SK-N-SH (cell line): ENCODE data around the gene FAM20C. TPM values are rescaled to one million over a fixed set of nuclear protein-coding genes. Genes with fewer than 3 reads are reported as not detected.

Experiments used
- CTCF ChIA-PET: fragments of 300-600, 350-600 bp; formaldehyde crosslinking; extraction: SDS; loops from one replicate; lab custom pipeline; 2021; lab: Yijun Ruan, JAX
- POLR2A ChIA-PET: fragments of 350-600 bp; sonication (Branson Sonifier 250); formaldehyde crosslinking; extraction: SDS; loops from one replicate; lab custom pipeline; 2020; ENCODE audit warnings: antibody characterized with exemption, inconsistent platforms; lab: Yijun Ruan, JAX
- DNase-seq: peaks from one replicate; pipeline ENCODE4 v3.0.0; 2012
- H2AFZ ChIP-seq: fragments of 200-600 bp; sonication (generic); 2 replicates; pipeline ENCODE4 v1.8.1; 2016; ENCODE audit warnings: antibody characterized with exemption, mild to moderate bottlenecking, low read depth
- H3F3A ChIP-seq: fragments of 200-600 bp; sonication (generic); replicated peaks from 2 replicates; pipeline ENCODE3; 2016; ENCODE audit warnings: antibody characterized with exemption, mild to moderate bottlenecking; ENCODE audit not compliant: insufficient read depth
- H3K27ac ChIP-seq, 2 experiments: fragments of 200-500 bp in 1 of 2; fragments of 200-600 bp in 1 of 2; sonication (Bioruptor generic) in 1 of 2; sonication (generic), shearing (Covaris generic) in 1 of 2; 2 replicates each; pipeline versions ENCODE4 v1.5.1 to v1.6.1; 2014 to 2016; ENCODE audit warnings: low read depth in 2 of 2, inconsistent platforms in 1 of 2, low read length in 1 of 2, mild to moderate bottlenecking in 1 of 2, mixed read lengths in 1 of 2
- H3K27me3 ChIP-seq: fragments of 200-600 bp; sonication (generic), shearing (Covaris generic); 2 replicates; pipeline ENCODE4 v1.6.1; 2016; ENCODE audit warnings: mixed run types; ENCODE audit not compliant: insufficient read depth
- H3K36me3 ChIP-seq, 2 experiments: fragments of 200-500 bp in 1 of 2; fragments of 200-600 bp in 1 of 2; sonication (Bioruptor generic) in 1 of 2; sonication (generic) in 1 of 2; replicated peaks in 1 of 2; 2 replicates each; pipeline versions ENCODE3 to v1.5.1; 2014 to 2016; ENCODE audit warnings: low read length in 1 of 2, mild to moderate bottlenecking in 1 of 2; ENCODE audit not compliant: insufficient read depth in 2 of 2, control insufficient read depth in 1 of 2
- H3K4me1 ChIP-seq, 2 experiments: fragments of 200-500 bp in 1 of 2; fragments of 200-600 bp in 1 of 2; sonication (Bioruptor generic) in 1 of 2; sonication (generic), shearing (Covaris generic) in 1 of 2; 2 replicates each; pipeline versions ENCODE4 v1.5.1 to v1.6.1; 2014 to 2016; ENCODE audit warnings: low read depth in 1 of 2, low read length in 1 of 2, mixed run types in 1 of 2; ENCODE audit not compliant: insufficient read depth in 2 of 2, control insufficient read depth in 1 of 2
- H3K4me2 ChIP-seq: fragments of 200-600 bp; sonication (generic), shearing (Covaris generic); 2 replicates; pipeline ENCODE4 v1.6.1; 2017; ENCODE audit warnings: mixed run types
- H3K4me3 ChIP-seq, 2 experiments: fragments of 200-500 bp in 1 of 2; fragments of 200-600 bp in 1 of 2; sonication (Bioruptor generic) in 1 of 2; sonication (generic), shearing (Covaris generic) in 1 of 2; 2 replicates each; pipeline versions ENCODE4 v1.5.1 to v1.8.1; 2014 to 2016; ENCODE audit warnings: low read depth in 2 of 2, inconsistent platforms in 1 of 2, low read length in 1 of 2, mild to moderate bottlenecking in 1 of 2, mixed read lengths in 1 of 2, moderate library complexity in 1 of 2
- H3K79me2 ChIP-seq: fragments of 200-600 bp; sonication (generic); 2 replicates; pipeline ENCODE4 v1.8.1; 2017; ENCODE audit warnings: mild to moderate bottlenecking; ENCODE audit not compliant: insufficient read depth
- H3K9ac ChIP-seq: fragments of 200-600 bp; sonication (generic); 2 replicates; pipeline ENCODE4 v1.6.1; 2017; ENCODE audit warnings: mixed run types
- H3K9me2 ChIP-seq: fragments of 200-600 bp; sonication (generic); 2 replicates; pipeline ENCODE4 v1.6.1; 2017; ENCODE audit warnings: mixed run types
- H3K9me3 ChIP-seq: fragments of 200-600 bp; sonication (generic); 2 replicates; pipeline ENCODE4 v1.6.1; 2017; ENCODE audit warnings: mixed run types, mild to moderate bottlenecking, moderate library complexity
- H4K20me1 ChIP-seq: fragments of 200-600 bp; sonication (generic); 2 replicates; pipeline ENCODE4 v1.6.1; 2017; ENCODE audit warnings: mild to moderate bottlenecking, mixed run types; ENCODE audit not compliant: insufficient read depth
- FOXJ3 ChIP-seq: sonication (generic); formaldehyde crosslinking; IDR thresholded peaks from 2 replicates; pipeline ENCODE4 v1.5.1; 2020; ENCODE audit warnings: mild to moderate bottlenecking, missing genetic modification reagents
- GABPA ChIP-seq: IDR thresholded peaks from 2 replicates; pipeline ENCODE4 v1.4.0; 2012; ENCODE audit warnings: low read depth, mild to moderate bottlenecking
- GATA2 ChIP-seq: sonication (generic); formaldehyde crosslinking; IDR thresholded peaks from 2 replicates; pipeline ENCODE4 v1.5.0; 2020; ENCODE audit warnings: mild to moderate bottlenecking, missing genetic modification reagents
- JUND ChIP-seq: IDR thresholded peaks from 2 replicates; pipeline ENCODE4 v1.4.0; 2012
- RAD21 ChIP-seq: IDR thresholded peaks from 2 replicates; pipeline ENCODE4 v1.6.1; 2012; ENCODE audit warnings: mild to moderate bottlenecking, low read length
- SIN3A ChIP-seq: IDR thresholded peaks from 2 replicates; pipeline ENCODE4 v1.6.1; 2012; ENCODE audit warnings: low read depth, mild to moderate bottlenecking, low read length, moderate library complexity, borderline replicate concordance
- TAF1 ChIP-seq: IDR thresholded peaks from 2 replicates; pipeline ENCODE4 v1.6.1; 2012; ENCODE audit warnings: low read depth, mild to moderate bottlenecking, low read length, moderate library complexity, borderline replicate concordance
- TCF12 ChIP-seq: IDR thresholded peaks from 2 replicates; pipeline ENCODE4 v1.4.0; 2012
- YY1 ChIP-seq: IDR thresholded peaks from 2 replicates; pipeline ENCODE4 v1.4.0; 2012; ENCODE audit warnings: low read depth, mild to moderate bottlenecking
- WGBS: methylation state at CpG from one replicate; pipeline ENCODE4 v1.1.6; 2017; ENCODE audit warnings: low lambda C conversion rate; 5-methylcytosine and 5-hydroxymethylcytosine counted together
- polyA plus RNA-seq, 3 experiments: library from polyadenylated mRNA; depleted of rRNA; stranded (reverse); fragments of >200 nt; gene quantifications; 2 replicates each; pipeline ENCODE4 v1.2.3, GENCODE V29; 2012
- TF ChIP-seq, protein P1 (sequence below): fragments of 150-350 bp; IDR thresholded peaks from 2 replicates; pipeline ENCODE4 v1.6.1; 2016; ENCODE audit warnings: mild to moderate bottlenecking, low read depth, low read length
- TF ChIP-seq, protein P2 (sequence below): IDR thresholded peaks from 2 replicates; pipeline ENCODE4; 2012
- TF ChIP-seq, protein P3 (sequence below): fragments of 150-350 bp; IDR thresholded peaks from 2 replicates; pipeline ENCODE4 v1.6.1; 2017; ENCODE audit warnings: antibody characterized with exemption, low read length, low read depth, borderline replicate concordance

FAM20C gene
- polyA plus RNA-seq, 1 of the 3 experiments (the other 2 are of a cell fraction), result 12.7 TPM

DNA sequence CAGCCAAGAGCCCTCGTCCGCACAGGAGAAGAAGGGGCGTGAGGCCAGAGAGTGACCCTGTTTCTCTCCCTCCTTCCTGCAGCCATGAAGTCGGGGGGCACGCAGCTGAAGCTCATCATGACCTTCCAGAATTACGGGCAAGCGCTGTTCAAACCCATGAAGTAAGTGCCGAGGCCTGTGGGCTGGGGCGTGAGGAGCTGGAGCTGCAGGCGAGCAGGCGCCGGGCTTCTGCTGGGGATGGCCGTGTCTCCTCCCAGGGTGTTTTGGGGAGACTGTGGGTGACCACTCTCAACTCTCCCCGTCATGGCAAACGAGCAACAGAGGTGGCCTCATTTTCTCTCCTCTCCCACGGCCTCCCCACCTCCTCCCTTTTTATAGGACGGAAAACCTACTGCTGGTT, 16.4 kb downstream of the FAM20C start:
- Histone ChIP-seq H4K20me1 (no peaks in the 10 kb centered on the region), H3K9me2 (no peaks in the 10 kb centered on the region), H3K27ac (no peak overlapping the region), H2AFZ (no peak overlapping the region), H3K36me3 (no peaks in the 10 kb centered on the region), H3K4me3 (no peak overlapping the region), H3K4me1 (no peaks in the 10 kb centered on the region), H3K9ac (no peak overlapping the region), H3K27me3 (no peaks in the 10 kb centered on the region), H3K4me2 (no peak overlapping the region), H3K79me2 (no peaks in the 10 kb centered on the region), H3K9me3 (no peaks in the 10 kb centered on the region), H3F3A (peaks cover 6% of the 10 kb centered on the region)
- no peak for TF ChIP-seq FOXJ3 (CRISPR knock-in tag)
- no peak for TF ChIP-seq TCF12
- no peak for TF ChIP-seq SIN3A
- TF ChIP-seq, protein P1, sequence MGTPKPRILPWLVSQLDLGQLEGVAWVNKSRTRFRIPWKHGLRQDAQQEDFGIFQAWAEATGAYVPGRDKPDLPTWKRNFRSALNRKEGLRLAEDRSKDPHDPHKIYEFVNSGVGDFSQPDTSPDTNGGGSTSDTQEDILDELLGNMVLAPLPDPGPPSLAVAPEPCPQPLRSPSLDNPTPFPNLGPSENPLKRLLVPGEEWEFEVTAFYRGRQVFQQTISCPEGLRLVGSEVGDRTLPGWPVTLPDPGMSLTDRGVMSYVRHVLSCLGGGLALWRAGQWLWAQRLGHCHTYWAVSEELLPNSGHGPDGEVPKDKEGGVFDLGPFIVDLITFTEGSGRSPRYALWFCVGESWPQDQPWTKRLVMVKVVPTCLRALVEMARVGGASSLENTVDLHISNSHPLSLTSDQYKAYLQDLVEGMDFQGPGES, result no peak
- TF ChIP-seq, protein P2, sequence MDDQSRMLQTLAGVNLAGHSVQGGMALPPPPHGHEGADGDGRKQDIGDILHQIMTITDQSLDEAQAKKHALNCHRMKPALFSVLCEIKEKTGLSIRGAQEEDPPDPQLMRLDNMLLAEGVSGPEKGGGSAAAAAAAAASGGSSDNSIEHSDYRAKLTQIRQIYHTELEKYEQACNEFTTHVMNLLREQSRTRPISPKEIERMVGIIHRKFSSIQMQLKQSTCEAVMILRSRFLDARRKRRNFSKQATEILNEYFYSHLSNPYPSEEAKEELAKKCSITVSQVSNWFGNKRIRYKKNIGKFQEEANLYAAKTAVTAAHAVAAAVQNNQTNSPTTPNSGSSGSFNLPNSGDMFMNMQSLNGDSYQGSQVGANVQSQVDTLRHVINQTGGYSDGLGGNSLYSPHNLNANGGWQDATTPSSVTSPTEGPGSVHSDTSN, result no peak
- TF ChIP-seq TAF1, result no peak
- TF ChIP-seq YY1, result no peak
- TF ChIP-seq RAD21, result no peak
- TF ChIP-seq, protein P3, sequence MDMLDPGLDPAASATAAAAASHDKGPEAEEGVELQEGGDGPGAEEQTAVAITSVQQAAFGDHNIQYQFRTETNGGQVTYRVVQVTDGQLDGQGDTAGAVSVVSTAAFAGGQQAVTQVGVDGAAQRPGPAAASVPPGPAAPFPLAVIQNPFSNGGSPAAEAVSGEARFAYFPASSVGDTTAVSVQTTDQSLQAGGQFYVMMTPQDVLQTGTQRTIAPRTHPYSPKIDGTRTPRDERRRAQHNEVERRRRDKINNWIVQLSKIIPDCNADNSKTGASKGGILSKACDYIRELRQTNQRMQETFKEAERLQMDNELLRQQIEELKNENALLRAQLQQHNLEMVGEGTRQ, result no peak
- ChIA-PET CTCF (interaction anchor here (1.5 kb wide), 1 partner anchor 12 kb away, joined by 5 read pairs; no protein-coding TSS in a partner anchor), POLR2A (no interaction called here)
- no peak for DNase-seq
- WGBS, result 81% methylated on average over 12 of the region's 17 CpGs

DNA sequence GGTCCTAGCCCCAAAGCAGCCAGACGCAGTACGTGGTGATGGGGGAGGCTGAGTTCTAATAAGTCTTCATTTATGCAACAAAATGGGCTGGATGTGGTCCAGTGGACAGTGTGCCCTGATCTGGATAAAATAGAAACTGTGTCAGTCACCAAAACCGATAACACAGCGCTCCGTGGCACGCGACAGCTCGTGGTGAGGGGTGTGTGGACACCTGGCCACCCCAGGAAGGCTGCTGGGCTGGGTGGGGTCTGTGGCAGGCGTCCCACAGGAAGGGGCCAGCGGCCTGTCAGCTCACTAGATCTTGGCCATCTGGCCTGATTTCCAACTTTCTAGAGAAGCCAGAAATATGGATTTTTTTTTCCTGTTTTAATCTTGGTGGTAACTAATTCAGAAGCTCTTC, 17.0 kb downstream of the FAM20C start:
- DNase-seq, result no peak
- Histone ChIP-seq H3K27ac (no peak overlapping the region), H2AFZ (no peak overlapping the region), H3K9me3 (no peaks in the 10 kb centered on the region), H3K36me3 (no peaks in the 10 kb centered on the region), H3K9ac (no peak overlapping the region), H3K79me2 (no peaks in the 10 kb centered on the region), H3K4me1 (no peaks in the 10 kb centered on the region), H4K20me1 (no peaks in the 10 kb centered on the region), H3K4me3 (no peak overlapping the region), H3F3A (peaks cover 6% of the 10 kb centered on the region), H3K9me2 (no peaks in the 10 kb centered on the region)
- WGBS, result 83% methylated on average over 10 of the region's 10 CpGs
- POLR2A ChIA-PET, result no interaction called here
- CTCF ChIA-PET, result interaction anchor here (0.7 to 1.6 kb wide), 3 partner anchors 11 to 58 kb away, joined by 3 to 5 read pairs (median 3); no protein-coding TSS in a partner anchor
- TF ChIP-seq GABPA (no peak), GATA2 (no peak), JUND (no peak)
- TF ChIP-seq, protein P1, result no peak
- TF ChIP-seq, all 33 proteins: peak for 0
- H3K27me3 ChIP-seq, result no peaks in the 10 kb centered on the region
- H3K4me2 ChIP-seq, result no peak overlapping the region
